PC-9 (cell line): Measurements from ENCODE around the gene GPC5.

Experiments used
- CTCF ChIP-seq: fragments of 200-600 bp; sonication (generic); conservative IDR thresholded peaks from 2 replicates; pipeline ENCODE4 v1.6.1; 2017; ENCODE audit warnings: mixed run types, antibody characterized with exemption, mild to moderate bottlenecking, moderate library complexity
- EZH2 ChIP-seq: fragments of 200-600 bp; sonication (generic); IDR thresholded peaks from 2 replicates; pipeline ENCODE4 v1.8.0; 2017; ENCODE audit warnings: antibody characterized with exemption, low read depth

- TF ChIP-seq CTCF (no peak), EZH2 (no peak)
Observed at GRCh38 chr13:91785431-91786119, 387.2 kb downstream of the GPC5 start.
